GM19238 (cell line): ENCODE measurements around the gene MAP2K6.
A peak's percentile ranks its signal among the peaks of the same experiment; 100 is the strongest.

Experiments
- DNase-seq: peaks from one replicate; pipeline ENCODE4 v3.0.0; 2011; ENCODE audit warnings: low spot score; ENCODE audit not compliant: insufficient read length

The MAP2K6 gene

GRCh38 chr17:69489313-69489712 lies 74.8 kb downstream of the MAP2K6 start:
- DNase-seq, result no peak

GRCh38 chr17:69492410-69493071 lies 78.0 kb downstream of the MAP2K6 start:
- DNase-seq, result no peak

GRCh38 chr17:69495787-69496186 lies 81.3 kb downstream of the MAP2K6 start:
- DNase-seq, result no peak

- no peak for DNase-seq
Measured at GRCh38 chr17:69497161-69497560, 82.7 kb downstream of the MAP2K6 start.

GRCh38 chr17:69499318-69499717 lies 84.8 kb downstream of the MAP2K6 start:
- DNase-seq, result no peak

- no peak for DNase-seq
Measured at GRCh38 chr17:69500911-69501429, 86.5 kb downstream of the MAP2K6 start.

- DNase-seq, result no peak
Measured at GRCh38 chr17:69501591-69502468, 87.3 kb downstream of the MAP2K6 start.

- DNase-seq, result peak; percentile 29
Measured at GRCh38 chr17:69503711-69504110, 89.2 kb downstream of the MAP2K6 start.

GRCh38 chr17:69505740-69506139 lies 91.2 kb downstream of the MAP2K6 start:
- DNase-seq, result no peak

- no peak for DNase-seq
Measured at GRCh38 chr17:69506489-69506888, 92.0 kb downstream of the MAP2K6 start.

- no peak for DNase-seq
Measured at GRCh38 chr17:69508814-69509213, 94.3 kb downstream of the MAP2K6 start.

- DNase-seq, result no peak
Measured at GRCh38 chr17:69511250-69511649, 96.8 kb downstream of the MAP2K6 start.

- no peak for DNase-seq
Measured at GRCh38 chr17:69512946-69513345, 98.4 kb downstream of the MAP2K6 start.

- no peak for DNase-seq
Measured at GRCh38 chr17:69516225-69516624, 101.7 kb downstream of the MAP2K6 start.

GRCh38 chr17:69516911-69517310 lies 102.4 kb downstream of the MAP2K6 start:
- no peak for DNase-seq

- no peak for DNase-seq
Measured at GRCh38 chr17:69518951-69519350, 104.5 kb downstream of the MAP2K6 start.

GRCh38 chr17:69523244-69523861 lies 108.9 kb downstream of the MAP2K6 start:
- DNase-seq, result no peak

- DNase-seq, result no peak
Measured at GRCh38 chr17:69524854-69525253, 110.4 kb downstream of the MAP2K6 start.

- no peak for DNase-seq
Measured at GRCh38 chr17:69525920-69526841, 111.7 kb downstream of the MAP2K6 start.

- DNase-seq, result no peak
Measured at GRCh38 chr17:69528035-69528434, 113.5 kb downstream of the MAP2K6 start.
